ENCODE results near the gene BMERB1. TPM values are rescaled to one million over a fixed set of nuclear protein-coding genes. Genes with fewer than 3 reads are reported as not detected.

Gene BMERB1
- total RNA-seq, 1 donor from 2014 or later: 45.4 TPM

DNA sequence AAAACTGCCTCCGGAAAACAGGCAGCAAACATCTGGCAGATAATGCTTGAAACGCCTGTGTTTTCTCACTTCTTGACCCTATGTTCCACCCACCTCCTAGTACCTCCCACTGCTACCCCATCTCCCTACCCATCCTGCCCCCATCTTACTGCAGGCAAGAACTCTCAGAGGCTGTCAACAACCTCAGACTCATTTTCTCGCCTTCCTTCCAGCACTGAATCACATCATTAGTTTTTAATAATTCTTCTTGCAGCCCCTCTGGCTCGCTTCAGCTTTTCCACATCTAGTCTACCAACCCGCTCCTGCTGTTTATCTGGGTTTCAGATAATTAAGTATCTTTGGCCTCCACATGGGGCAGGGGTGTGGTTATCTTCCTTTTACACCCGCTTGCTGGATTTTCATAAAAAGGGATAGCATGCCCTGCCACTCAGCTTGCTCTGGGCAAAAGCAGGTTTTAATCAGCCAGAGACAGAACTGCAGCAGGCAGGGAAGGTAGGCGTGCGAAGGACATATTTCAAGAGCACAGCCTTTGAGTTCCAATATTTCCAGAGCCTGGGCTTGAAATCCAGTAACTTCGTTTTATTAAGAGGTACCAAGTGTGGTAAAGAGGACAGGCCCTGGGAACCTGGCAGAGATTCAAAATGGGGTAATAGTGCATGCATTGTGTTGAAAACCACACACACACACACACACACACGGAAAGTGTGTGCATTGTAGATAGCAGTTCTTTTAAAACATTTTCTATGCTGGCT lies 87.5 kb downstream of the BMERB1 start:
- TF ChIP-seq, protein P1, sequence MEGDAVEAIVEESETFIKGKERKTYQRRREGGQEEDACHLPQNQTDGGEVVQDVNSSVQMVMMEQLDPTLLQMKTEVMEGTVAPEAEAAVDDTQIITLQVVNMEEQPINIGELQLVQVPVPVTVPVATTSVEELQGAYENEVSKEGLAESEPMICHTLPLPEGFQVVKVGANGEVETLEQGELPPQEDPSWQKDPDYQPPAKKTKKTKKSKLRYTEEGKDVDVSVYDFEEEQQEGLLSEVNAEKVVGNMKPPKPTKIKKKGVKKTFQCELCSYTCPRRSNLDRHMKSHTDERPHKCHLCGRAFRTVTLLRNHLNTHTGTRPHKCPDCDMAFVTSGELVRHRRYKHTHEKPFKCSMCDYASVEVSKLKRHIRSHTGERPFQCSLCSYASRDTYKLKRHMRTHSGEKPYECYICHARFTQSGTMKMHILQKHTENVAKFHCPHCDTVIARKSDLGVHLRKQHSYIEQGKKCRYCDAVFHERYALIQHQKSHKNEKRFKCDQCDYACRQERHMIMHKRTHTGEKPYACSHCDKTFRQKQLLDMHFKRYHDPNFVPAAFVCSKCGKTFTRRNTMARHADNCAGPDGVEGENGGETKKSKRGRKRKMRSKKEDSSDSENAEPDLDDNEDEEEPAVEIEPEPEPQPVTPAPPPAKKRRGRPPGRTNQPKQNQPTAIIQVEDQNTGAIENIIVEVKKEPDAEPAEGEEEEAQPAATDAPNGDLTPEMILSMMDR (IDR thresholded peaks at IDR 0.05): no peak
- Histone ChIP-seq H3K36me3 (peaks cover 3 to 7% of the 10 kb centered on the region in 2 donors), H3K27me3 (no peaks in the 10 kb centered on the region), H3K4me1 (no peaks in the 10 kb centered on the region), H3K4me3 (no peak overlapping the region), H3K27ac (no peak overlapping the region), H3K9me3 (no peaks in the 10 kb centered on the region)
- intact Hi-C loops (cut with DNase I): no loop called here
- DNase-seq (ENCODE audit: low spot score in 2 of 2): no peak

DNA sequence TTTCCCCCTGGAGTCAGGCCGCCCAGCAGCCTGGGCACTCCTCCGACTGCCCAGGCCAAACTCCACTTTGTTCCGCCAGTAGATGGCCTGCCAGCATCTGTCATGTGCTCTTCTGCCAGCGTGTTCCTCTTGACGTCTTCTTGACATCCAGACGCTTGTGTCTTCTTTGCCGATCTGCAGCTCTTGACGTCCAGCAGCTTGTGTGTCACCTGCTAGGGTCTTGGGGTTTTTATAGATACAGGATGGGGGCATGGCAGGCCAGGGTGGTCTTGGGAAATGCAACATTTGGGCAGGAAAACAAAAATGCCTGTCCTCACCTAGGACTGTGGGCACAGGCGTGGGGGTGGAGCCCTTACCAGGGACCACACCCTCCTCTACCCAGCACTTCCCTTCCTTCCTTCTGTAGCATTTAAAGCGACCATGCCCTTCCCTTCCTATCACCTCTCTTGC lies 88.7 kb downstream of the BMERB1 start:
- Histone ChIP-seq H3K27me3 (no peaks in the 10 kb centered on the region), H3K9me3 (no peaks in the 10 kb centered on the region), H3K27ac (no peak overlapping the region), H3K4me1 (no peaks in the 10 kb centered on the region), H3K36me3 (peaks cover 0 to 3% of the 10 kb centered on the region in 2 donors), H3K4me3 (no peak overlapping the region)
- intact Hi-C loops (cut with DNase I): no loop called here
- DNase-seq (ENCODE audit: low spot score in 2 of 2): no peak
- TF ChIP-seq, protein P1 (IDR thresholded peaks at IDR 0.05): no peak

DNA sequence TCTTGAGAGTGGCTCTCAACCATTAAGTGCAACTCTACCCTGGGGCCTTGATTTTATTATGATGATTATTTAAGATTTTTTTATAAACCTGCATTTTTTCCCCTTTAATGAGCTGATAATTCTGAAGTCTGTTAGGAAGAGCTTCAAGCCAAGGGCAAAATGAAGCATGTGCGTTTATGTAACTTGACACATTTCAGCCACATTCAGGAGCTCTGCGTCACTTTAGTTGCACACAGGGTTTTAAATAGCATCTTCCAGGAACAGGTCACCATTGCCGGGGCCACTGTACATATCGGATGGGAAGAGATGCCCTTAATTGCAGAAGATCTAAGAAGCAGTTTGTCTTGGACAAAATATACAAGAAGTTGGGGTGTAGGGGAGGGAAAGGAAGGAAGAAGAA lies 89.6 kb downstream of the BMERB1 start:
- H3K4me3 ChIP-seq: no peak overlapping the region
- H3K4me1 ChIP-seq: no peaks in the 10 kb centered on the region
- intact Hi-C loops (cut with DNase I): no loop called here
- H3K36me3 ChIP-seq: peaks cover 0 to 3% of the 10 kb centered on the region in 2 donors
- no peaks in the 10 kb centered on the region for H3K9me3 ChIP-seq
- no peaks in the 10 kb centered on the region for H3K27me3 ChIP-seq
- H3K27ac ChIP-seq: no peak overlapping the region
- TF ChIP-seq, protein P1 (IDR thresholded peaks at IDR 0.05): no peak
- DNase-seq (ENCODE audit: low spot score in 2 of 2): no peak

DNA sequence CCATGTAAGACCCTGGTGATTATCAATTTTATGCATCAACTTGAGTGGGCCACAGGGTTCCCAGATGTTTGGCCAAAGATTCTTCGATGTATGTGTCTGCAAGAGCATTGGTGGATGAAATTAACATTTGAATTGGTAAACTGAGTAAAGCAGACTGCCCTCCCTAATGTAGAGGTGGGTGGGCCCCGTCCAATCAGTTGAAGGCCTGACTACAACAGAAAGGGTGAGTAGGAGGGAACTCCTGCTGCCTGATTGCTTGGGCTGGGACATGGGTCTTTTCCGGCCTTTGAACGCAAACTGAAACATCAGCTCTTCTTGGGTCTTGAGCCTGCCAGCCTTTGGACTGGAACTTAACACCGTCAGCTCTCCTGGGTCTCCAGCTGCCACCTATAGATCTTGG lies 90.6 kb downstream of the BMERB1 start:
- no peaks in the 10 kb centered on the region for H3K36me3 ChIP-seq
- no peak overlapping the region for H3K27ac ChIP-seq
- no peaks in the 10 kb centered on the region for H3K4me1 ChIP-seq
- no peaks in the 10 kb centered on the region for H3K9me3 ChIP-seq
- TF ChIP-seq, protein P1 (IDR thresholded peaks at IDR 0.05): no peak
- no peaks in the 10 kb centered on the region for H3K27me3 ChIP-seq
- no peak overlapping the region for H3K4me3 ChIP-seq
- no peak for DNase-seq (ENCODE audit: low spot score in 2 of 2)
- intact Hi-C loops (cut with DNase I): no loop called here

DNA sequence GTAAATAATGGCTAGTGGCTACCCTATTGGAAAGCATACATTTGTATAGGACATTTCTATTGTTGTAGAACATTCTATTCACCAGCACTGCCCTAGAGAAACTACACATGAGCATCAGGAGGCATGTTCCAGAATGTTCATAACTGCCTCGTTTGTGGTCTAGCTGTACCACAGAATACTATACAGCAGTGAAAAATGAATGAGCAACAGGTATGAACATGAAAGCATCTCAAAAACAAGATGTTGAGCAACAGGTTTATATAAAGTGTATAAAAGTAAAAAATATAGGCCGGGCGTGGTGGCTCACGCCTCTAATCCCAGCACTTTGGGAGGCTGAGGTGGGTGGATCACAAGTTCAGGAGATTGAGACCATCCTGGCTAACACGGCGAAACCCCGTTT lies 91.7 kb downstream of the BMERB1 start:
- Histone ChIP-seq H3K4me3 (no peak overlapping the region), H3K27ac (no peak overlapping the region), H3K9me3 (no peaks in the 10 kb centered on the region), H3K4me1 (no peaks in the 10 kb centered on the region), H3K27me3 (no peaks in the 10 kb centered on the region), H3K36me3 (peaks cover 0 to 5% of the 10 kb centered on the region in 2 donors)
- TF ChIP-seq, protein P1 (IDR thresholded peaks at IDR 0.05): no peak
- intact Hi-C loops (cut with DNase I): no loop called here
- no peak for DNase-seq (ENCODE audit: low spot score in 2 of 2)
